Activated CD8-positive, alpha-beta memory T cell treated with anti-CD3 and anti-CD28 coated beads, Interleukin-2, amount 50 U/mL, for 4 hours (primary cell): ENCODE data around the gene TSSK6.
"Not testable (repeated sequence)": the region's sequence is repeated elsewhere in the genome, so short reads cannot be mapped to it uniquely, and the experiment has no call there.

ENCODE experiments used
- DNase-seq: peaks from one replicate; pipeline ENCODE4 v3.0.0-alpha.2; 2020

The TSSK6 gene

DNA sequence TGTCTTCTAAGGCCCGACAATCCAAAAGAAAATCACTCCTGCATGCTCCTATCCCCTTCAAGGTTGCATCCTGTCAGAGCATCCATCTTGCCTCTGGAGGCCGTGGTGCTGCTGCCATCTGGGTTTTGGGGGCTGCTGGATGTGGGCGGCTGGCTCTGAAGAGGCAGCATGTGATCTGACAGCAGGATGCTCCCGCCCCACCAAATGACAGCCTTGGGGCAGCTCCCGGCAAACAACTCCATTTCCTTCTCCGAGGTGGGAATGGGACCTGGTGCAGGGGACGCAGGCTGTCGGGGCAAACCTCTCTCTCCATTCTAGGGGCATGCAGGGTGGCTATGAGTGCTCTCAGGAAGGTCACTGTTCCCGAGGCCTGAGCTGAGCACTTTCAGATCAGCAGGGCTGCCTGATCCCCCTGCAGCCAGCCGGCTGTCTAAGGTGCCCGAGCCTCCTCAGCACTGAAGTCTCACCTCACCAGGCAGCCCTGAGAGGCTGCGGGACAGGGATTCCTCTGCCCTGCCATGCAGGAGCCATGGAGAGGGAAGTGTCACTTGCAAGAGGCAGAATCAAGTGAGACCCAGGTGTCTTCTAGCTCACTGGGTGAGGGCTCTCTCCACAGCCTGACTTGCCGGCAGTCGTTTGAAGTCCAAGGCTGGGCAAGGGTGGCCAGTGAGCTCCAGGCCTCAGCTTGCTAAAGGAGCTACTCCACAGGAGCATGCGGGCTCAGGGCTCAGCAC is 28.8 kb downstream of the TSSK6 start:
- DNase-seq = no peak

DNA sequence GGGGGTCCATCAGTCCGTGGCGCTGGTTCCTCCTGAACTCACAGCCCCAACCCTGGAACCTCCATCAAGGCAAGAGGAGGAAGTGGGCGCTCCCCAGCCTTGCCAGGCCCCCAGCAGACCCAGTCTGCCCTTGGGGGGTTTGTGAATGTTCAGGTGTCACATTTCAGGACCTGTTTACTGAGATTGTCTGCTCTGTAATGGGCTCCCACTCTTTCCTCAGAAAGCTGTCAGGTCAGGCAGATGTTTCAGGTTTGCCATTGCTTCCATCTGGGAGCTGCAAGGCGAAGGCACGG is 29.4 kb downstream of the TSSK6 start:
- DNase-seq = no peak

DNA sequence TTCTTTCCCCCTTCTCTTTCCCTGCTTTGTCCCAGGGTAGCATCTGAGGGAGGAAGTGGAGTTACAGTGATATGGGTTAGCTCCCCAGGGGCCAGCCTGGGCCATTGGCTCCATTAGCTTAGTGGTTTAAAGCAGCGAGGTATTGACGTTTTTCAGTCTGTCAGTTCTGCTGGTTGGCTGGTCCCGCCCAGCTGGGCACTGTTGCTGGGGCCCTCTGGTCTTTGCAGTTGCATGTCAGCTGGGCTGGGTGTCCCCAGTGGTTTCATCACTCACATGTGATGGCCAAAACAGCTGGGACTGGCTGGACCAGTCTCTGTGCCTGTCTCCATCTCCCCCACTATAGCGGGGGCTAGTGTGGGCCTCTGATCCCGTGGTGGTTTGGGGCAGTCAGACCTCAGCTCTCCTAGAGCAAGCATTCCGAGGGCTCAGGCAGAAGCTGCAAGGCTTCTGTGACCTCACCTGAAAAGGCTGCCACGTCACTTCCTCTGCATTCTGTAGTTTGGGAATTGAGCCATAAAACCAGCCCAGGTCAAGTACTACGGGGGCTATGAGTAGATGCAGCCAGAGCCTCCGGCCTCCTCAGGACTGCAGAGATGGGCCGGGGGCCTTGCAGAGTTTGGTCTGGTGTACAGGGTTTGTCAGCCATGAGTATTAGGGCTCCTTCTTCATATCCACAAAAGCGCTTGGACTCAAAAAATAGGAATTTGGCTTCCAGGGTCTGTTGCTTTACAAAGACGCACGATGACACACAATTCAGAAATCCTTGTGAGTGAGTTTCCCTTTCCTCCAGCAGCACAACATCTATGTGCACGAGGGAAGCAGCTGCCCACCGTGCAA is 30.0 kb downstream of the TSSK6 start:
- DNase-seq = no peak

DNA sequence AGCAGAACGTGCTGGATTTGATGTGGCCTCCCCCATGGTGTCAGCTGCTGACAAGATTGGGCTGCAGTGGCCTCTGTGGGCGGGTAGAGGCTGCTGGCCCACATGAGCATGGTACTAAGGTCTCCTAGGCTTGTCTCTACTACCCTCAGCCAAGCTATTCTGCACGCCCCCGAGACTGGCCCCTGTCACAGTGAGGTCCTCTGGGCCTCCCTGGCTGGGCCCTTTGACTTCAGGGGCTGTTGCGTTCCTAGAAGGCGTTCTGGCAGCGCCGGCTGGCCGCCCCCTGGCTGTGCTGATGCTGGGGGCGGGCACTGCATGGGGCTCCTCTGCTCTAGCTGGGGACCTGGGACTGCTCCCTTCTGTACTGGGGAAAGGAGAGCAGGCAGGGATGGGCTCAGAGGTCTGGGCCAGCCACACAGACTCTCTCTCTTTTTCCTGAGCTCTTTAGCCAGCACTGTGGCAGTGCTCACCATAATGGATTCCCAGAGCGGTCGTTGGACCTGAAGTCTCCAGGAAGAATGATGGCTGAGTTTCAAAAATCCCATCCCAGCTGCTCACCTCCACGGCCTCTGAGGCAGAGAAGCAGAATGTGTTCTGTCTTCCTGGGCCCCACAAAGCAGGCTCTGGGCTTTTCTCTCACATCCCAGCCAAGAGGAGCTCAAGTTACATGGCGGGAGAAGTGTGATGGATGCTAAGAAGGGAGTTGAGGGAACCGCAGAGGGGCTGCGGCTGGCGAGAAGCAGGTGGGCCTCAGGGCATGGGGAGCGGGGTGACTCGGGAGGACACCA is 32.3 kb downstream of the TSSK6 start:
- DNase-seq = no peak

DNA sequence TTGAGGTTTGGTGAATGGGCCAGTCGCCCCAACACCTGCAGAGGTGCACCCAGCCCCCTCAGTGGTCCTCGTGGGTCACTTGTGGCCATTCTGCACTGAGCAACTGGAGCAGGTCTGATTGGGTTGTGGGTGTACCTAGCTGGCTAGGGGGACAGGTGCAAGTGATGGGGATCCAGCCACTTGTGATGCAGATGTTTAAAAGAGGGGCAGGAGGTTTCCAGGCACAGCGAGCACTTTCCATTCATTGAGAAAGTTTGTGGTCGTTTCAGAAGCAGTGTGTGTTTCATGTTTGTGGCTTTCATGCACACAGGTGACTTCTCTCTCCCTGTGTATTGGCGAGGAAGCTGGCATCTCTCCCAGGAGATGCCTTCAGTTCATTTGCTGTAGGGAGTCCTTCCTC is 34.7 kb downstream of the TSSK6 start:
- no peak for DNase-seq

DNA sequence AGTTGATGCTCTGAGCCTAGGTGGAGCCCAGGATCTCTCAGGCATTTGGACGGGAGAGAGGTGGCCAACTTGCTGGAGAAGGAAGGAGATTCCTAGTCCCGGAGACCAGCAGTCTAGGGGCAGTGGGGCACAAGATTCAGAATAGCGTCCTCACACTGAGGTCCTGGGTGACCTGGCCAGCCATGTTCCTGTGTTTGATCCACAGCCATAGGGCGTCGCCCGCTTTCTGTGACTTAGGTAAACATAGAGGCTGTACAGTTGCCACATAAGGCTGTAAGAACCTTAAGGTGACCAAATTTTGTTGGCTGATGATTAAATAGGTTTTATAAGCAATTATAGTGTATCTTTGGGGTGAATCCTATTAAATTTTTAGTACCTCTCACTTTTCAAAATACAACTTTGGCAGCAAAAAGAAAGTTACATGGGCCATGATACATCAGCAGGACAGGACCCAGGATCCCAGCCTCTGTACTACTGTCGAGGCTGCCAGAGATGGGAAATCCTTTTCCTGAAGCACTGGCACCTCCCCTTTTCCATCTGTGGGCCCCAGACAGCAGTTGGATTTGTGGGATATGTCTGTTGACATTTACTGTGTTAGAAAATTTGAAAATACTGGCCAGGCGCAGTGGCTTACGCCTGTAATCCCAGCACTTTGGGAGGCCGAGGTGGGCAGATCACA is 37.5 kb downstream of the TSSK6 start:
- no peak for DNase-seq

DNA sequence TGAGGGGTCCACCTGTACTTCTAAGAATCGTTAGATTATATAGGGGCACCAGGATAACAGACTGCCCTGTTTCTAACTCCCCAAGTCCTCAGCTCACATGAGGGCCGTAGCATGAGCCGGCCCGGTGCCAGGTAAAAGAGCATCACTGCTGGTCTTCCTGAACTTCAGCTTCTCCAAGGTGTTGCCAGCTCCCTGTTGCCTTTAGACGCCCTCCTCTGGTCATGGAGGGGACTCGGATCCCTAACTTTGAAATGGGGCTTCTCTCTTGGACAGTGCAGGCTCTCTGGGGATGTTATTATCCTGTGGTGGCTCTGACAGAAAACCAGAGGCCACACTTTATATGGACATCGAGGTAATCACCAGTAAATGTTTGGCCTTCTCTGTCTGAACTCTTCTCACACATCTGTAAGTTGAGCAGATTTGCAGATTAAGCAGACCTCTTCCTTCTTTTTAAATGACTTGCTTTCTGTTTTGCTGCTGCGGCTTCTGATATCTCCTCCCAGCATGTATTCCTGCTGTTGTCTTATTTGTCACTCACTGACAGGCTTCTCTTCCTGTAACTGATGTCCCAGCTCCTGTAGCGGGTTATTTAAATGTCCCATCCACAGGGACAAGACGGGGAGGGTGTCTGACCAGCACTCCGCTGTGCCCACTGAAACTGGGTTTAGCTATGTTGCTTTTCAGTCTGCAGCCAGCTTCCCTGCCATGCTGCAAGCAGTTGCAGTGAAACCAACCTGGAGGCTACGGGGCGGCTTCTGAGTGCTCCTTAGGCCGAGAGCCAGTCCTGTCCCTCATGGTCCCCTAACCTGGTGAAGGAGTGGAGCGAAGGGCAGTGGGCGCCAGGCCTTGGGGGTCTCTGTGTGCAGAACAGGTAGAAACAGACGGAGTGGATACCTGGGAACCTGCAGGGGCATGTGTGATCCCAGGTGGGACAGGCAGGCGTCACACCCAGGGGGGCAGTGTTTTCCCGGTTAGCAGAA is 39.2 kb downstream of the TSSK6 start:
- no peak for DNase-seq

DNA sequence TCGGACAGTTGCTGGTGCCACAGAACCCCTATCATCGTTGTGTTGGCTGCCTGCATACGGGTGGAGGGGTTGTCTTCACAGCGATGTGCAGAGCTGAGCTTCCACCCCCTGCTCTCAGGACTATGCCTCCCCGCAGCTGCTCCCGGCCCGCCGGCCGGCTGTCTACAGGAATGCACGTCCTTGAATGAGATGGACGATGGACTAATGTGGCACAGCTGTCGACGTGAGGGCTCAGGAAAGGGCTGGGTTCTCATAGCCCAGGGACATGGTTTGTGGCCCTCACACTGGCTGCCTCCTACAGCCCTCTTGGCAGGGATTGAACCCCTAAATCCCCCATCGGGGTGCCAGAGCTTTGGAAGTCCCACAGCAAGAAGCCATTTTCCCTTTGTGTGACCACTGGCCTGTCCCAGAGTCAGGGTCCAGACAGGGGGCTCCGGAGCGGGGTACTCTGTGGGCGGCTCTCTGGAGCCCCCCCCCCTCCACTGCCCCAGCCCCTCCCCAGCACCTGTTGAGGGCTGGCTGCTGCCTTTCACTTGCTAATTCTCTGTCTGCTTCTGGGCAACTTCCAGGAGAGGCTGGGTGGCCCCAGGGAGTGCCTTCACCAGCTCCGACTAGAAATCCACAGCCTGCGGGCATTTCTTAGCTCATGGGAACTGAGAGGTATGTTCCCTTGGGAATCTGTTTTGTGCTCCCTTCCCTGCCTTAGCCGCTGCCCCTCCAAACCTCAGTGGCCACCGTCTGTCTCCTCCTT is 40.2 kb downstream of the TSSK6 start:
- DNase-seq = no peak

DNA sequence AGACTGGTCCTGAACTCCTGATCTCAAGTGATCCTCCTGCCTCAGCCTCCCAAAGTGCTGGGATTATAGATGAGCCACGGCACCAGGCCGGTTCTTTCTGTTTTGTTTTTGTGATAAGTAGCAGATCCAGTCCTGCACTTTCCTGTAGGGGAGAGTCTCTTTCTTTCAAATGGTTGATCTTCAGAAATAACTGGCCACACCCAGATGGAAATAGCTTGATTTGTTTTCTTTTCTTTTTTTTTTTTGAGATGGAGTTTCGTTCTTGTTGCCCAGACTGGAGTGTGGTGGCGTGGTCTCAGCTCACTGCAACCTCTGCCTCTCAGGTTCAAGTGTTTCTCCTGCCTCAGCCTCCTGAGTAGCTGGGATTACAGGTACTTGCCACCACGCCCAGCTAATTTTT is 43.2 kb downstream of the TSSK6 start:
- DNase-seq = not testable (repeated sequence)

DNA sequence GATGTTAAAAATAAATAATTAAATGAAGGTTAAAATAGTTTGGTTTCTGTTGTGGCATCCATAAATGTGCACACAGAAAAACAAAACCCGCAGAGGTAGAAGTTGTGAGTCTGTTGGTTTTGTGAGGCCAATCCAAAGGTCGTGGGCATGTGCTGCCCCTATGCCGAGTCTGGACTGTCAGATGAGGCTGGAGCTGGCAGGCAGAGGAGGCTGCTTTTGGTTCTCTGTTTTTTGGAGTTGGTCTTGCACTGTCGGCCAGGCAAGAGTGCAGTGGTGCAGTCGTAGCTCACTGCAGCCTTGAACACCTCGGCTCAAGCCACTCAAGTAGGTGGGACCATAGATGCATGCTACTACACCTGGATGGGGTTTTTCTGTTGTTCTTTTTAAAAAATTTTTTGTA is 43.7 kb downstream of the TSSK6 start:
- DNase-seq = no peak

DNA sequence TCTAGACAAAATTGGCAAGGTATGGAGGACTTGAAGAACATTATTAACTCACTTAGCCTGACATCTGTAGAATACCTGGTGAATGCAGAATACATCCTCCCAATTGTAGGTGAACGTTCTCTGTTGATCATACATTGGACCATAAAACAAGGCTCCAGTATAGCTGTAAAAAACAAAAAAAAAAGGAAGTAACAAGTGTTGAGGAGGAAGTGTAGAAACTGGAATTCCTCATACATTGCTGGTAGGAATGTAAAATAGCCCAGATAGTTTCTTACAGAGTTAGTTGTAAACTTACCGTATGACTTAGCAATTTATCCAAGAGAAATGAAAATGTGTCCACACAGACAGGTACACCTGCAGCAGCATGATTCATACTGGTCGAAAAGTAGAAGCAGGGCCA is 44.8 kb downstream of the TSSK6 start:
- no peak for DNase-seq

DNA sequence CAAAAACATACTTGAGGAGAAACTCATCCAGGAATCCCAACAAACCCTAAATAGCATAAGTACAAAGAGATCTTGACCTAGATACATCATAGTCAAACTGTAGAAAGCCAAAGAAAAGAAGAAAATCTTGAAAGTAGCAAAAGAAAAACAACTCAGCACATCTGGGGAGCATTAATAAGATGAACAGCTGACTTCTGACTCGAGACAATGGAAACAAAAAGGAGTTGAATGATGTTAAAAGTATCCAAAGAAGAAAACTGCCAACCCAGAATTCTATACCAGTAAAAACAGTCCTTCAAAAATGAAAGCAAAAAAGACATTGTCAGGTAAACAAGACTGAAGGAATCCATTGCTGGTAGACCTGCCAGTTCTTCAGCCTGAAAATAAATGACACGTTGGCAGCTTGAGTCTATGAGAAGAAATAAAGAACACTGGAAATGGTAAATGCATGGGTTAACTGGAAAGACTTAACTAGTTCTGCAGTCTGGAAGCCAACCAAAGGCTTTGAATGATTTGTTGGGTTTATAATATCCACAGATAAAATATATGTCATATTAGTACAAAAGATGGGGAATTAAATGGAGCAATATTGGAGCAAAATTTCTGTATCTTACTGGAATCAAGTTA is 46.8 kb downstream of the TSSK6 start:
- DNase-seq = no peak

DNA sequence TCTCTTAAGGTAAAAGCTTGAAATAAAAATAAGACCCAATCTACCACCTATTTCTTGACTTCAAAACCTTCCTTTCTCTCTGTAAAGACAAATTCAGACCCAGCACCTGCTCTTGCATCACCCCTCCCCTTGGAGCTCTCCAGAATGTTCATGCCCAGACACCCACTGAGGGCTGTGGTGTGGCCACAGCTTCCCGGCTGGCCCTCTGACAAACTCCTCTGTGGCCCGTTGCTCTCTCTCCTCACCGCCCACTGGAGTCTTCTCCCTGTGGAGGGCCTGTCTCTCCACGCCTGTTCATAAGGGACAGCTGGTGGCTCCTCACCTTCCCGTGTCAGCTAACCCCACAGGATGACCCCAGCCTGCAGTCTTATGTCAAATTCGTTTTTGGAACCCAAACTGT is 49.1 kb downstream of the TSSK6 start:
- no peak for DNase-seq

DNA sequence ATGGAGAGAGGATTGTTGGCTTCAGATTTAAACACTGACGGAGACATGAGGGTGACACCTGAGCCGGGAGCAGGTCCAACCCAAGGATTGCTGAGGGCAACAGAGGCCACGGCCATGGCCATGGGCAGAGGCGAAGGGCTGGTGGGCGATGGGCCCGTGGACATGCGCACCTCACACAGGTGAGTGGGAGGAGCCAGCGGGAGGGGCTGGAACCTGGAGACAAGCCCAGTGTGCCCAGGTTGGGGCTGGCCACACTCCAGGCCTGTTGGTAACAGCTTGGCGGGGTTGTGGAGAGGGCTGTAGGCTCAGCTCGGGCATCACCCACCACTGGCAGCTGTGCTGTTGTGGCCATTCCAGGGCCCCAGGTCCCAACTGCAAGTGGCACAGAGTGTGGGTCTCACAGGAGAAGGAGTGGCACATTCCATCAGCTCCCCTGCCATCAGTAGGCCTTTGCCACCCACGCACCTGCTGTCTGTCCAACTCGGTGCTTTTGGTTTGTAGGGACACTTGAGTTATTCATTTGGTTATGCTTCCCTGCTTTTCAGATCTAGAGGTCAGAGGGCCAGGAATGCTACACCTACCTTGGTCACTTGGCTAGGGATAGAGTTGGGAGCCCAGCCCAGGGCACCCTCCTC is 49.8 kb downstream of the TSSK6 start:
- no peak for DNase-seq

DNA sequence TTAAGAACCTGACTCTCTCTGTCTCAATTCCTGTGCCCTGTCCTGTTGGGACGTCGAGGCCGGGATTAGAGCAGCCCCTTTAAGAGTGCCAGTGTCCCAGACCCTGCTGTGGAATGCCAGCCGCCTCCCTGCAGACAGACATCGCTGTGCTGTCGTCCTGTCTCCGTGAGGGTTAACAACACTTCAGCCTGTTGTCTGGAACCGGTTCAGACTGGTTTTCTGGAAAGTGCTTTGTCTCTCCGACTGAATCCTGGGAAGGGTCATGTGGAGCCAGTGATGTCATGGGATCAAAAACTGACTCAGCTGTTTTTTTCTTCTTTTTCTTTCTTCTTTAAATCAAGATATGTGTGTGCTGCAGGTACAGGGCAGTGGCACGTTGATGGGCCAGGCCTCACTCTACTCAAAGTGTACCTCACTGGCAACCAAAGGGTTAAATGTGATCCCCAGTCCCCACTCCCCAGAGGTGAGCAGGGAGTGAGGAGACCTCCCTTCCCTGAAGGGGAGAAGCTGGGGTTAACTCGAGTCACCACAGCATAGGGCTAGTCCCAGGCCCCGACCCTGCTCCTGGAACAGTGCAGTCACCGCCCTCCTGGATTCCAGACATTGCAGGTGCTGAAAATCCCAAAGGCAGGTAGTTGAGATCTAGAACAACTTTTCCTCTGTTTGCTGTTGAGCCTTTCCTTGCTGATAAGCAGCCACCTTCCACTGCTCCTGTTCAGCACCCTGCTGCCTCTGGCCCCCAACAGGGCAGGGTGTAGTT is 50.8 kb downstream of the TSSK6 start:
- no peak for DNase-seq
